Measurements from ENCODE around the gene PRKCG. TPM values are rescaled to one million over a fixed set of nuclear protein-coding genes. Genes with fewer than 3 reads are reported as not detected.
A peak's percentile ranks its signal among the peaks of the same experiment; 100 is the strongest.

The PRKCG gene
- total and polyA plus RNA-seq, 2 experiments from 2014 or later, result 0.18 TPM; not detected in 1

DNA sequence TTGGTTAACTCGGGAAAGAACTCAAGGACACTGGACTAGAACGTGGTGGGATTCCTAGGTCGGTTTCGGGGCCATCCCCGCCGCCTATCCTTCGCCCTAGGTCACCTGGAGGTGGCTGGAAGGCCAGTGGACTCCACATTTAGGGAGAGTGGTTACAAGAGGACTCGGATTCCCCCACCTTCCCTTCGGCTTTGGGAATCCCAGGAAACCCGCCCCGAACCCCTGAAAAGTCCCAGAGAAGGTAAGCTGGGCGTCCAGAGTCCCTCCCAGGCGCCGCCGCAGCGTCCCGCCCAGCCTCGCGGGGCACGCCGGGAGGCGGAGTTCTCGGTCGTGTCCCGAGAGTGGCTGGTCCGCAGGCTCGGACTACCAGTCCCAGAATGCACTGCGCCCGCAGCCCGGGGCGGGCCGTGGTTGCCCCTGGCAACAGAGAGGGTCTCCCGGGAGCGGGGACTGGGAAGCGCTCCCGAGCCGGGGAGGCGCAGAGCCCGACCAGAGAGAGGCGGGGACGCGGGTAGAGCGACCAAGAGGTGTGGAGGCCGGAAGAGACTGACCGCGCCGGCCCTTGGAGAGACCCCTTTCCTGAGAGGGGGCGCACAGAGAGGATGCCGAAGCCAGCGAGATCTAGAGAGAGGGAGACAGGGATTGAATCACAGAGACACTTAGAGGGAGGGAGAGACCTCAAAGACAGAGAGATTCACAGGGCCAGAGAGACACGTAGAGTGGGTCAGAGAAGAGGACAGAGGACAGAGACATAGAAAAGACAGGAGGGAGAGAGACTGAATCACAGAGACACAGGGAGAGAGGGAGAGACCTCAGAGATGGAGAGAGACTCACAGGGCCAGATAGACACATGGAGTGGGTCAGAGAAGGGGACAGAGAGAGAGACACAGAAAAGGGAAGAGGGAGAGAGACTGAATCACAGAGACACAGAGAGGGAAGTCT is 2.6 kb upstream of the PRKCG start:
- no peaks in the 10 kb centered on the region for H3K79me2 ChIP-seq
- TF ChIP-seq, protein P1, sequence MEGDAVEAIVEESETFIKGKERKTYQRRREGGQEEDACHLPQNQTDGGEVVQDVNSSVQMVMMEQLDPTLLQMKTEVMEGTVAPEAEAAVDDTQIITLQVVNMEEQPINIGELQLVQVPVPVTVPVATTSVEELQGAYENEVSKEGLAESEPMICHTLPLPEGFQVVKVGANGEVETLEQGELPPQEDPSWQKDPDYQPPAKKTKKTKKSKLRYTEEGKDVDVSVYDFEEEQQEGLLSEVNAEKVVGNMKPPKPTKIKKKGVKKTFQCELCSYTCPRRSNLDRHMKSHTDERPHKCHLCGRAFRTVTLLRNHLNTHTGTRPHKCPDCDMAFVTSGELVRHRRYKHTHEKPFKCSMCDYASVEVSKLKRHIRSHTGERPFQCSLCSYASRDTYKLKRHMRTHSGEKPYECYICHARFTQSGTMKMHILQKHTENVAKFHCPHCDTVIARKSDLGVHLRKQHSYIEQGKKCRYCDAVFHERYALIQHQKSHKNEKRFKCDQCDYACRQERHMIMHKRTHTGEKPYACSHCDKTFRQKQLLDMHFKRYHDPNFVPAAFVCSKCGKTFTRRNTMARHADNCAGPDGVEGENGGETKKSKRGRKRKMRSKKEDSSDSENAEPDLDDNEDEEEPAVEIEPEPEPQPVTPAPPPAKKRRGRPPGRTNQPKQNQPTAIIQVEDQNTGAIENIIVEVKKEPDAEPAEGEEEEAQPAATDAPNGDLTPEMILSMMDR (IDR thresholded peaks at IDR 0.05; ENCODE audit: poor library complexity), result no peak
- TF ChIP-seq EZH2phosphoT487 (IDR thresholded peaks at IDR 0.05; ENCODE audit: low read depth, severe bottlenecking, unreplicated experiment) (no peak), EZH2 (IDR thresholded peaks at IDR 0.05; ENCODE audit: borderline replicate concordance) (no peak)
- H3K4me3 ChIP-seq, result peak overlapping the region; percentile 30
- WGBS (ENCODE audit: low lambda C conversion rate, missing lambda C conversion rate), result under 1% methylated on average over 48 of the region's 51 CpGs
- peak overlapping the region; percentile 80 for H3K4me2 ChIP-seq
- peaks cover 11% of the 10 kb centered on the region for H4K20me1 ChIP-seq (ENCODE audit: insufficient read depth, poor library complexity, severe bottlenecking)
- peak overlapping the region; percentile 74 for H3K27ac ChIP-seq
- no peaks in the 10 kb centered on the region for H3K9me3 ChIP-seq (ENCODE audit: low read depth)
- H3K9me2 ChIP-seq (replicated peaks; ENCODE audit: insufficient read depth), result no peaks in the 10 kb centered on the region
- peak; percentile 96 for DNase-seq (ENCODE audit: low spot score)
- H2AFZ ChIP-seq, result peak overlapping the region; percentile 81
- H3K36me3 ChIP-seq (replicated peaks; ENCODE audit: insufficient read depth, low read depth), result no peaks in the 10 kb centered on the region
- H3K27me3 ChIP-seq, result peaks cover 24% of the 10 kb centered on the region
- H3K4me1 ChIP-seq (ENCODE audit: insufficient read depth), result peaks cover 8% of the 10 kb centered on the region

DNA sequence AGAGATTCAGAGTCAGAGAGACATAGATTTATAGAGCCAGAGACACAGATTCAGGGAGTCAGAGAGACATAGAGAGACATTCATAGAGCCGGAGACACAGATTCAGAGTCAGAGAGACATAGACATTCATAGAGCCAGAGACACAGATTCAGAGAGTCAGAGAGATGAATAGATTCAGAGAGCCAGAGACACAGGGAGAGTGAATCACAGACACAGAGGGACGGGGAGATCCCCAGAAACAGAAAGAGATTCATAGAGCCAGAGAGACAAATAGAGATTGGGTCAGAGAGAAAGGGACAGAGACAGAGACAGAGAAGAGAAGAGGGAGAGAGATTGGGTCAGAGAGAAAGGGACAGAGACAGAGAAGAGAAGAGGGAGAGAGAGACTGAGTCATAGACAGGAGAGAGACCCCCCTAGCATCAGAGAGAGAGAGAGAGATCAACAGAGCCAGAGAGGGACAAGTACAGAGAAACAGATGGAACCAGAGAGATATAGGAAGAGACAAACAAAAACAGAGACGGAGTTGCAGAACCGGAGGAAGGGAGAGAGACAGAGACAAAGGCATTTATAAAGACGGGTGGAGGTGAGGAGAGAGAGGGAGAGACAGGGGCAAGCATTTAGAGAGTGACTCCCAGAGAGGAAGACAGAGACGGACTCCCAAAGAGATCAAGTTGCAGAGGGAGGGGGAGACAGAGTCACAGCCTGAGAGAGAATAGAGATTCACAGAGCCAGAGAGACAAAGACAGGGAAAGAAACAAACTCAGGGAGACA is 1.1 kb upstream of the PRKCG start:
- Histone ChIP-seq H3K4me3 (no peak overlapping the region), H3K36me3 (replicated peaks; ENCODE audit: insufficient read depth, low read depth) (no peaks in the 10 kb centered on the region), H3K79me2 (no peaks in the 10 kb centered on the region), H3K9me2 (replicated peaks; ENCODE audit: insufficient read depth) (no peaks in the 10 kb centered on the region), H3K4me2 (peak overlapping the region; percentile 86), H3K27me3 (peaks cover 29% of the 10 kb centered on the region), H3K4me1 (ENCODE audit: insufficient read depth) (peaks cover 8% of the 10 kb centered on the region), H4K20me1 (ENCODE audit: insufficient read depth, poor library complexity, severe bottlenecking) (peaks cover under 1% of the 10 kb centered on the region), H2AFZ (peak overlapping the region; percentile 3), H3K9me3 (ENCODE audit: low read depth) (no peaks in the 10 kb centered on the region), H3K27ac (no peak overlapping the region)
- TF ChIP-seq, protein P1 (IDR thresholded peaks at IDR 0.05; ENCODE audit: poor library complexity), result no peak
- no peak for TF ChIP-seq EZH2phosphoT487 (IDR thresholded peaks at IDR 0.05; ENCODE audit: low read depth, severe bottlenecking, unreplicated experiment)
- WGBS (ENCODE audit: low lambda C conversion rate, missing lambda C conversion rate), result 31% methylated on average over 6 of the region's 6 CpGs
- DNase-seq (ENCODE audit: low spot score), result no peak

DNA sequence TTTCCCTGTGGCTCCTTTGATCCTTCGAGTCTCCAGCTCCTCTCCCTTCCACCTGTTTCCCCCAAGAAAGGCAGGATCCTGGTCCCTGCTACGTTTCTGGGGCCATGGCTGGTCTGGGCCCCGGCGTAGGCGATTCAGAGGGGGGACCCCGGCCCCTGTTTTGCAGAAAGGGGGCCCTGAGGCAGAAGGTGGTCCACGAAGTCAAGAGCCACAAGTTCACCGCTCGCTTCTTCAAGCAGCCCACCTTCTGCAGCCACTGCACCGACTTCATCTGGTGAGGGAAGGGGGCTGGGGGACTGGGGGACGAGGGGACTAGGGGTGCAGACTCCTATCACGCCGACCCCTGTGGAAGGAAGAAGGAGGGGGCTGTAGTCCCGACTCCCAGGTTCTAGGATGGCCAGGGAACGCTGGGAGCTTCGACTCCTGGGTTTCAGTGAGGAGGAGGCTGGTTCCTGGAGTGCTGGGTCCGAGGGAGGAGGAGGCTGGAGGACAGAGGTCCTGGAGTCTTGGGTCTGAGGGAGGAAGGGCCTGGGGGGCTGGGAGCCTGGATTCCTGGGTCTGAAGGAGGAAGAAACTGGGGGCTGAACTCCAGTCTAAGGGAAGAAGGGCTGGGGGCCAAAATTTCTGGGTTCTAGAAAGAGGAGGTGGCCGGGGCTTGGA is 524 bp downstream of the PRKCG start:
- no peak for DNase-seq (ENCODE audit: low spot score)
- H3K27me3 ChIP-seq, result peaks cover 29% of the 10 kb centered on the region

More for the DNA sequence above, 524 bp downstream of the PRKCG start:
- Histone ChIP-seq H3K9me2 (replicated peaks; ENCODE audit: insufficient read depth) (no peaks in the 10 kb centered on the region), H3K4me2 (peak overlapping the region; percentile 86), H3K4me3 (no peak overlapping the region), H3K36me3 (replicated peaks; ENCODE audit: insufficient read depth, low read depth) (no peaks in the 10 kb centered on the region), H2AFZ (peak overlapping the region; percentile 14), H3K4me1 (ENCODE audit: insufficient read depth) (peaks cover 8% of the 10 kb centered on the region), H3K27ac (no peak overlapping the region), H3K9me3 (ENCODE audit: low read depth) (no peaks in the 10 kb centered on the region), H3K79me2 (no peaks in the 10 kb centered on the region), H4K20me1 (ENCODE audit: insufficient read depth, poor library complexity, severe bottlenecking) (no peaks in the 10 kb centered on the region)
- TF ChIP-seq EZH2phosphoT487 (IDR thresholded peaks at IDR 0.05; ENCODE audit: low read depth, severe bottlenecking, unreplicated experiment) (no peak), EZH2 (IDR thresholded peaks at IDR 0.05; ENCODE audit: borderline replicate concordance) (no peak)
- TF ChIP-seq, protein P1 (IDR thresholded peaks at IDR 0.05; ENCODE audit: poor library complexity), result no peak
- WGBS (ENCODE audit: low lambda C conversion rate, missing lambda C conversion rate), result 4% methylated on average over 18 of the region's 18 CpGs

All from hepatocyte (in vitro differentiated cells).